Activated gamma-delta T cell (primary cell): Measurements from ENCODE around the gene UBXN11.

ENCODE experiments used
- DNase-seq: peaks from one replicate; lab custom pipeline; 2025; lab: John Stamatoyannopoulos, UW

Gene UBXN11

DNA sequence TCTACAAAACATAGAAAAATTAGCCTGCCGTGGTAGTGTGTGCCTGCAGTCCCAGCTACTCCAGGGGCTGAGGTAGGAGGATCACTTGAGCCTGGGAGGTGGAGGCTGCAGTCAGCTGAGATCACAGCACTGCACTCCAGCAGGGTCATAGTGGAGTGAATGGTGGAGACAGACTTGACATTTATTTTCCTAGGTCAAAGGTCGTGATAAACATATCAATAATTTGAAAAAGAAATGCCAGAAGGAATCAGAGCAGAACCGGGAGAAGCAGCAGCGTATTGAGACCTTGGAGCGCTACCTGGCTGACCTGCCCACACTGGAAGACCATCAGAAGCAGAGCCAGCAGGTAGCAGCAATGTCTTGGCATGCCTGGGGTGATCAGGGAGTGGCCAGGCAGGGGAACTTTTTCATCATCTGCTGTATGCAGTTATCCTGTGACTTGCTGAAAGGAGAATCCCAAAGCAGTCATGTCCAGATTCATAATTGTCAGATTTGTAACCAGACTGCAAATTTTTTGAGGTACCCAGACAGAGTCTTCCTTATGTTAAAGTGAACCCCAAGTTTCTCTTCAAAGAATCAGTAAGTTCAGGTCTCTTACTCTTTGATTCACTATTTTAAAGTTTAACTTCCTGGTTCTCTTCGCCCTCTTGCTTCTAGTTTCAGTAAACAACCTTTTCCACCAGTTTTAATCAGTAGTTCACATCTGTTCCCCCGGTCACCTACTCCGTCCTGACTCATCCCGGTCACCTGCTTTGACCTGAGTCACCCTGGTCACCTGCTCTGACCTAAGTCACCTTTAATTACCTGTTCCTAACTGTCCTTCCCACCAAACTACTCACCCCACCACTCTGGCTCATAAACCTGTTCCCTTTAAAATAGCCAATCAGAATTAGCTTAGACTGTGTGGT lies 37.9 kb downstream of the UBXN11 start:
- no peak for DNase-seq

DNA sequence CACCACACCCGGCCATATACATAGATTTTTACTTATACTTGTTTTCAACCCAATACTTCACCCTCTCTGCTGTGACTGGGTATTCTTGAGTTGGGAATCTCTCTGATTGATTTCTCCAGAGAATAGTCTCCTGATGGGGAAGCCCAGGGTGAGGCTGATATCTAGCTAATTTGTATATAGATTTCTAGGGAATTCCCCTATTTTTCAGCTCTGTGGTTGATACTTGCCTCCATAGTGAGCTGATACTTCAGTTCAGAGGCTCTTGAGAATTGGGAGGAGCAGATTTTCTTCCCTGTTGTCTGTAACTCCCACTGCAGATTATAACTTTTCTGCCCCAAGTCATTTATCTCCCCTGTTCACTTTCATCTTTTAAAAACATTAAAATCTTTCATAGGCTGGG lies 41.0 kb downstream of the UBXN11 start:
- no peak for DNase-seq

DNA sequence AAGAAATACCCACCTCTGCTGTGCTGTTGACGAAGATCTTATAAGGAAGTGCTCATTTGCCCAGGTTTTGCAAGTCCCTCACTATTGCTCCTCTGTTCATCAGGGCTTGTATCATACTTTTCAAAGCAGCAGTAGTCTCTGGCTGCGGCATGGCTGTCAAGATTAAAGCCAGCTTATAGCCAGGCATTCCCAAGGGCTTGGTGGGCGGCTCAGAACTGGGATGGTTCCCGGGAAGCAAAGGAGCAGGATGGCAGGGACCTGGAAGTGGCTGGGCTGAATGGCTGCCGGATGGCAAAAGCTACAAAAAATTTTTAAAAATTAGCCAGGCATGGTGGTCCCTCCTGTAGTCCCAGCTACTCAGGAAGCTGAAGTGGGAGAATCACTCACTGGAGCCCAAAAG lies 43.2 kb downstream of the UBXN11 start:
- no peak for DNase-seq

DNA sequence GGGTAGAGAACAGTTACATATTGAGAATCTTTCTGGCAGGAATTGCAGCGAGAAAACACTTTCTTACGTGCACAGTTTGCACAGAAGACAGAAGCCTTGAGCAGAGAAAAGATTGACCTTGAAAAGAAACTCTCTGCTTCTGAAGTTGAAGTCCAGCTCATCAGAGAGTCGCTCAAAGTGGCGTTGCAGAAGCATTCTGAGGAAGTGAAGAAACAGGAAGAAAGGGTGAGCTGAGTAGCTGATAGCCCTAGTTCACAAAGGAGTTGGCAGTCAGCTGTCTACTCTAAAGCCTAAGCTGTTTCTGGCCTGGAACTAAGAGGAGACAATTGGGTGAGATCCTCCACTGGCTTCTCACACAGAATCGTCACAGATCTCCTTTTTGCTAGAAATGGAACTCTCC lies 46.9 kb downstream of the UBXN11 start:
- no peak for DNase-seq

DNA sequence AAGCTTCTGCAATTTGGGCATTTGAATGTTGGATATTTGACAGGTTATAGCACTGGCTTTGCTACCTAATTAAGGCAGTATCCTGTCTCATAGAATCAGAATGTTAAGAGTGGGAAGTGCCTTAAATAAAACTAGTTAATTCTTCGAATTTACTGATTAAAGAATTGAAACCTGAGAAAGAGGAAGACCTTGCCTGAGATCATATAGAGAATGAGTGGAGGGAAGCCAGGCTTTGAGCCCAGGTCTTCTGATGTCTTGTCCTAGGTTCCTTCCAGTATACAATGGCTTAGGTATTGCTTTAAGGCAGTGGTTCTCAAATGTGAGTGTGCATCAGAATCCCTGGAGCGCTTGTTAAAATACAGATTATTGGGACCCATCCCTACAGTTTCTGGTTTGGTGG lies 47.4 kb downstream of the UBXN11 start:
- no peak for DNase-seq

DNA sequence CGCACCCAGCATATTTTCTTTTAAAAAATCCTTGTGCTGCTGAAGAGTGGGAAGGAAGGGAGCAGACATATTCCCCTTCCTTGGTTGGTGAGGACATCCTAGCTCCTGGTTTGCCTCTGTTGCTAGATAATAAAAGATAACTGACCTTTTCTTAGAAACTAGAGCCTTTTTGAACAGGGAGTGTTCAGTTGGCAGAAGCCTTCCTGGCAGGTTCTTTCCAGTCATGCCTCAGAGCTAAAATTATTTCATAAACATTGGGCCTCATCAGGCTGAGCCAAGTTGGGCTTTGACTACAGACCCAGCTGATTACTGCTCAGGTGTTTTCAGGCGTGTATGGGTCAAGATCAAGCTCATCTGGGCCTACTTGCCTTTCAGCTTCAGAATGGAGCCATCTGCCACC lies 49.2 kb downstream of the UBXN11 start:
- DNase-seq: no peak

DNA sequence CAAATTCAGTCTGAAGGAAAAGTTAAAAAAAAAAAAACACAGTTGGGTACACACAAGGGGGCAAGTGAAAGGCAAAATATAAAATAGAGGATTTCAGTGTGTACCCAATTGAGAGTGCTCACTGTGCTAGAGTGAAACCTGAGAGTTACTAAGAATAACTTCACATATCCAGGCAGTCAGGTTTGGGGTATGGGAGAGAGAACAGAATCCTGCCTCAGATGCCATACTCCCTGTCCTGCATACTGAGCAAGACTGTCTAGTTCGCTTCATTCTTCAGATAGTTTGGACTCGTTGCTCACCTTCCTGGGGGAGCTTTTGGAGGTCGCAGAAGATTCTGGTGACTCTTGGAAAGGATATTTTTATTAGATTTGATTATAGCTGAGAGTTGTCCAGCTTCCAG lies 52.0 kb downstream of the UBXN11 start:
- no peak for DNase-seq

DNA sequence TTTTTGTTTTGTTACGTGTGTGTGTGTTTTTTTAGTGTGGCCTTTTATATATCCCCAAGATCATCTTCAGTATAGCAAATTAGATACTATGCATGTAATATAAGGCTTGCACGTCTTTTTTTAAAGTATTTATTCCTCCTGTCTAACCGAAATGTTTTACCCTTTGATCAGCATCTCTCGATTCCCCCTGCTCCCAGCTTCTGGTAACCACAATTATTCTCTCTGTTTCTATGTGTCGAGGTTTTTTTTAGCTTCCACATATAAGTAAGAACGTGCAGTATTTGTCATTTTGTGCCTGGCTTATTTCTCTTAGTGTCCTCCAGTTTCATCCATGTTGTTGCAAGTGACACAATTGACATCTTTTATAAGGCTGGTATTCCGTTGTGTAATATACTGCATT lies 53.7 kb downstream of the UBXN11 start:
- no peak for DNase-seq

DNA sequence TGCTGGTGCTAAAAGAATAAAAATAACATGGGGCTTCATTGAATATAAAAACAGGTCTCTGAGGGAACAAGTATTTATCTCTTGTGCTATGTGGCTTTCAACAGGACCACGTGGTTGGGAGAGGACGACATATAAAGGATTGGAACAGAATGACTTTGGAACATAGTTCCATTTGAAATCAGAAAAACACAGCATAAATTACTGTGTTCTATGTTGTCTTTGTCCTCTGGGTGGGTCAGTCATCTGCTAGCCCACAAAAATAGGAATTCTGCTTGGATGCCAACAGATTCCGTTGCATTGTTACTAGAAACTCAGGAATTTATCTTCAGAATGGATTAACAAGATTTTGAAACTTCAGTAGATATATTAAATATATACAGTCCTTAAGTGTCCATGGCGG lies 66.5 kb downstream of the UBXN11 start:
- DNase-seq: no peak

DNA sequence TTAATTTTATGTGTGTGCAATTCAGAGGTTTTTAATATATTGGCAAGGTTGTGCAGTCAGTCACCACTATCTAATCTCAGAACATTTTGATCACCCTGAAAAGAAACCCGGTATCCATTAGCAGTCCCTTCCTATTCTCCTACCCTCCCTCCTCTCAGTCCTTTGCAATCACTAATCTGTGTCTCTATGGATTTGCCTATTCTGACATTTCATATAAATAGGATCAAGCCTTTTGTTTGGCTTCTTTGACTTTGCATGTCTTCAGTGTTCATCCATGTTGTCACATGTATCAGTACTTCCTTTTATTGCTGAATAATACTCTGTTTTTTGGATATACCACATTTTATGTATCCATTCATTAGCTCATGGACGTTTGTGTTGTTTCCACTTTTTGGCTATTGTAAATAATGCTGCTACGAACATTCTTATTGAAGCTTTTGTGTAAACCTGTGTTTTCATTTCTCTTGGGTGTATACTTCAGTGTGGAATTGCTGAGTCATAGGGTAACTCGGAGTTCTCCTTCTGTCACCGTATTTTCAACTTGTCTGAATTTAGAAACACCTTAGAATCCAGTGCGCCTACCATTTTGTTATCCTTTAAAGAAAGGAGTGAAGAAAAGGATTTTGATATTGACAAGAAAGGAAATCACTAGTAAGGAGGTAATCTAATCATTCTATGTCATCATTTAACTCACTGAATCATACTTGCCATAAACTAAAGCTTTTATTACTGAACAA lies 69.0 kb downstream of the UBXN11 start:
- no peak for DNase-seq

DNA sequence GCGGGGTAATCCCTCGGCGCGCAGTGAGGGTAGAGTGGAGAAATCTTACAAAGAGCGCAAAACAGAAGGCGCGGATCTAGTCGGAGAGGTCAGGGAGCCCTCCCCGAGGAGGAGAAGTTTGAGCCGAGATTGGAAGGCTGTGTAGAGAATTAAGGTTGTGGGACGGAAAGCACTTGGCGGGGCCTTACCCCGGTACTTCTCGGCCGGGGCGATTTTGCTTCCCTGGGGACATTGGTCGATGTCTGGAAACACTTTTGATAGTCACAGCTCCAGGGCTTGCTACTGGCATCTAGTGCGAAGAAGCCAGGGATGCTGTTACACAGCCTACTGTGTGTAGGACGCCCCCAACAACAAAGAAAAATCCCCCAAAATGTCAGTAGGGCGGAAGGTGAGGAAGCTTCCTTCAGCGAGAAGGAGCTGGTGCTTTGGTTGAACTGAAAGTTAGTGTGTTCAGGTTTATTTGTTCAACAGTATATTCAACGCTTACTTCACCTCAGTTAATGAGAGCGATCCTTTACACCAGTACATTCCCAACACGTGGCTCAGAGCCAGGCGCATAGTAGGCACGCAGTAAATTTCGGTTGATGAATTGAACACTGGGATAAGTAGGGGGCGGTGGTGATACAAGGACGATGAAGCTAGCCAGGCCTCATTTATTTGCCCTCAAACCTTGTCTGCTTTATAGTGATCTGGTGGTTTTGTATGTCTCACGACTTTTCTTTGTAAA lies 71.6 kb downstream of the UBXN11 start:
- DNase-seq: no peak

DNA sequence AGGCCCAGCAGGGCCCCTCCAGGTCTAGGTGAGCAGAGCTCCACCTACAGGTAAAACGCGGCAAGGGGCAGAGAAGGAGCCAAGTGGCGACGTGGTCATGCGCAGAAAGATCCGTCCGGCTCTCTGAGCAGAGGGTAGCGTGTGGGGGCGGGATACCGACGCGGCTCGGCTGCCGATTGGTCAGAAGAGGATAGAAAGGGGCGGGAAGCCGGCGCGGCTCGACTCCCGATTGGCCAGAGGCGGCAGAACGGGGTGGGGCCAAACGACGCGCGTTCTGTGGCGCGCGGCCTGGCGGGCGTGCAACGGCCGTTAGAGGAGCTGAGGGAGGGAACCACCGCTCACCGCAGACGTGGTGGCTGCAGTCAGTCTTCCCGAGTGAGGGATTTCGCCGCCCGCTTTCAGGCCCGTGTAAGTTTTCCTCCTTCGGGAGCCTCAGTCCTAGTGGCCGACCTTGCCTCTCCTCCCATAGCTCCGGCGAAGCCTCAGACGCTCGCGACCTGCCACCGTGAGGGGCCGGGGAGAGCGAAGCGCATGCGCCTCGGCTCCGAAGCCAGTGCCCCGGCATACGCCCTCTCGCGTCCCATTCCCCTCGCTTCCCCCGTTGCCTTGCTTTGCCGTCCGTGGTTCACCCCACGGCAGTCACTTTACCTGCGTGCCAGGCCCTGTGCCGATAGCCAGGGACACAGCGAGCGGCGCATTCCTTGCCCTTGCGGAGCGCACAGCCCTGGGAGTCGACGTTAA lies 72.4 kb downstream of the UBXN11 start, which contains the start of gene CEP85:
TSS of gene CEP85 (plus strand) at position 298 of the 741 bp plus-strand sequence. CDS start 5,584 bp downstream, outside the sequence.
- peak; percentile 93 for DNase-seq
